Activated CD4-positive, alpha-beta T cell treated with anti-CD3 and anti-CD28 coated beads, Interleukin-2, amount 50 U/mL, for 16 hours (primary cell): Measurements from ENCODE around the gene ITGAX.
"Not testable (repeated sequence)": the region's sequence is repeated elsewhere in the genome, so short reads cannot be mapped to it uniquely, and the experiment has no call there.

Experiments
- DNase-seq: peaks from one replicate; pipeline ENCODE4 v3.0.0-alpha.2; 2020

Gene ITGAX

DNA sequence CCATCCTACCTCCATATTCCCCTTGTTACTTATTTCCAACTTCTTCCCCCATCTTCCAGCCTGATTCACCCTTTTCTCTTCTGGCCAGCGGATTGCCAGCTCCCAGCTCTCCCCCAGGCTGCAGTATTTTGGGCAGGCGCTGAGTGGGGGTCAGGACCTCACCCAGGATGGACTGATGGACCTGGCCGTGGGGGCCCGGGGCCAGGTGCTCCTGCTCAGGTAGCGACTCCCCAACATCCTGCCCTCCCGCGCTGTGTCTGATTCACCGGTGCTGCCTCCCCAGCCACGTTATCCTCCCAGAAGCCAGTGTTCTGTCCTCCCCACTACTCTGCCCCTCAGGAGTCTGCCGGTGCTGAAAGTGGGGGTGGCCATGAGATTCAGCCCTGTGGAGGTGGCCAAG is 57.8 kb downstream of the ITGAX start:
- DNase-seq, result no peak

GRCh38 chr16:31413381-31413780 is 58.4 kb downstream of the ITGAX start:
- DNase-seq, result no peak

GRCh38 chr16:31413943-31414342 is 59.0 kb downstream of the ITGAX start:
- no peak for DNase-seq

DNA sequence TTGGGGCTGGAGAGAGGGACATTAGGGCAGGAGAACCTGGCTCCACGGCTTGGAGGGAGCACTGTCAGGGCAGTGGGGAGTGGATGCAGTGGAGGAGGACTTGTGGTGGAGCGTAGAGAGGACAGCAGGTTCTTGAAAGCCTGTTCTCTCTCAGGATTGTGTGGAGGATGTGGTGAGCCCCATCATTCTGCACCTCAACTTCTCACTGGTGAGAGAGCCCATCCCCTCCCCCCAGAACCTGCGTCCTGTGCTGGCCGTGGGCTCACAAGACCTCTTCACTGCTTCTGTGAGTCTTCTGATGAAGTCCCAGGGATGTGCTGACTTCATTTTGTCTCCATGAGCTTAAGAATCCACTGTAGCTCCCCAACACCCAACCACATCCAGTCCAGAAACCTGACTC is 59.7 kb downstream of the ITGAX start:
- DNase-seq, result no peak

- DNase-seq, result no peak
These were observed 61.4 kb downstream of the ITGAX start for GRCh38 chr16:31416371-31416770.

DNA sequence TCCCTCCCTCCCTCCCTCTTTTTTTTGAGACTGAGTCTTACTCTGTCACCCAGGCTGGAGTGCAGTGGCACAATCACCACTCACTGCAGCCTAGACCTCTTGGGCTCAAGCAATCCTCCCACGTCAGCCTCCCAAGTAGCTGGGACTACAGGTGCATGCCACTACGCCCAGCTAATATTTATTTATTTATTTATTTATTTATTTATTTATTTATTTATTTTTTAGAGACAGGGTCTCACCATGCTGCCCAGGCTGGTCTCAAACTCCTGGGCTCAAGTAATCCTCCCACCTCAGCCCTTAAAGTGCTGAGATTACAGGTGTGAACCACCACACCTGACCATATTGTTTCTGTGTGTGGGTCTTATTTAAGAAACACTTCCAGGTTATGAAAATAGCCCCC is 62.1 kb downstream of the ITGAX start:
- DNase-seq, result not testable (repeated sequence)

DNA sequence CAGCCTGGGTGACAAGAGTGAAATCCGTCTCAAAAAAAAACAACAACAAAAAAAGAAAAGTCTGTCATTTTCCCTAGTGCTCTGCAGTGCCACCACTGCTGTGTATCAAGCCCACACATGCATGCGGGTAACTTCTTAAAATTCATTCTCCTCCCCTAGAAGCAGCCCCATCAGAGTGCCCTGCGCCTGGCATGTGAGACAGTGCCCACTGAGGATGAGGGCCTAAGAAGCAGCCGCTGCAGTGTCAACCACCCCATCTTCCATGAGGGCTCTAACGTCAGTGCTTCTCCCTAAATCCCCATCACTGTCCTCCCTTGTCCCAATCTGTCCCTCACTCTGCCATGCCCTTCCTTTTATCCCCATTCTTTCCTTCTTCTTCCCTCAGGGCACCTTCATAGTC is 62.9 kb downstream of the ITGAX start:
- no peak for DNase-seq

- DNase-seq, result peak; percentile 39
These were observed 65.1 kb downstream of the ITGAX start for GRCh38 chr16:31420037-31420436.

GRCh38 chr16:31421587-31421986 is 66.6 kb downstream of the ITGAX start:
- peak; percentile 85 for DNase-seq

GRCh38 chr16:31423241-31423640 is 68.3 kb downstream of the ITGAX start:
- no peak for DNase-seq

- DNase-seq, result no peak
These were observed 68.8 kb downstream of the ITGAX start for GRCh38 chr16:31423801-31424200.

- peak; percentile 28 for DNase-seq
These were observed 72.7 kb downstream of the ITGAX start for GRCh38 chr16:31427441-31428278.

DNA sequence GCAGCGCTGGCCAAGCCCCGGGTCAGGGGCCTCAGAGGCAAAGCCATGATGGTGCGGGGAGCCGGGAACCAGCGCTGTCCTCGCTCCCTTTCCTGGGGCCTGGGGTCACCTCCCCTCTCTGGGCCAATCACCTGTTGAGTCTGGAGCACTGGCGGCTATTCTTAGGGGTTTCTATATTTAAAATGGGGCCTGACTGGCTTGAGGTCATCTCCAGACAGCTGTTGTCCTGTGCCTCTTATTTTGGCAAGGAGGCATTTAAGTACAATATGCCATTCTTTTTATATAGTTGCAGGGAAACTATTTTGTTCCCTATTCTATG is 73.3 kb downstream of the ITGAX start, which contains the start of gene COX6A2:
TSS of gene COX6A2 (minus strand) at position 82 of the 319 bp plus-strand sequence. CDS start at position 47, 35 bp downstream.
- no peak for DNase-seq

GRCh38 chr16:31428638-31429247 is 73.8 kb downstream of the ITGAX start:
- DNase-seq, result no peak

GRCh38 chr16:31429314-31429713 is 74.3 kb downstream of the ITGAX start:
- DNase-seq, result no peak

GRCh38 chr16:31429796-31430195 is 74.8 kb downstream of the ITGAX start:
- no peak for DNase-seq

GRCh38 chr16:31430380-31431052 is 75.5 kb downstream of the ITGAX start:
- no peak for DNase-seq
